D341Med (cell line): ENCODE data around the gene STPG3.
"Not testable (repeated sequence)": the region's sequence is repeated elsewhere in the genome, so short reads cannot be mapped to it uniquely, and the experiment has no call there.

Experiments
- DNase-seq: peaks from one replicate; pipeline ENCODE4 v3.0.0; 2012; ENCODE audit warnings: low spot score

Gene STPG3

DNA sequence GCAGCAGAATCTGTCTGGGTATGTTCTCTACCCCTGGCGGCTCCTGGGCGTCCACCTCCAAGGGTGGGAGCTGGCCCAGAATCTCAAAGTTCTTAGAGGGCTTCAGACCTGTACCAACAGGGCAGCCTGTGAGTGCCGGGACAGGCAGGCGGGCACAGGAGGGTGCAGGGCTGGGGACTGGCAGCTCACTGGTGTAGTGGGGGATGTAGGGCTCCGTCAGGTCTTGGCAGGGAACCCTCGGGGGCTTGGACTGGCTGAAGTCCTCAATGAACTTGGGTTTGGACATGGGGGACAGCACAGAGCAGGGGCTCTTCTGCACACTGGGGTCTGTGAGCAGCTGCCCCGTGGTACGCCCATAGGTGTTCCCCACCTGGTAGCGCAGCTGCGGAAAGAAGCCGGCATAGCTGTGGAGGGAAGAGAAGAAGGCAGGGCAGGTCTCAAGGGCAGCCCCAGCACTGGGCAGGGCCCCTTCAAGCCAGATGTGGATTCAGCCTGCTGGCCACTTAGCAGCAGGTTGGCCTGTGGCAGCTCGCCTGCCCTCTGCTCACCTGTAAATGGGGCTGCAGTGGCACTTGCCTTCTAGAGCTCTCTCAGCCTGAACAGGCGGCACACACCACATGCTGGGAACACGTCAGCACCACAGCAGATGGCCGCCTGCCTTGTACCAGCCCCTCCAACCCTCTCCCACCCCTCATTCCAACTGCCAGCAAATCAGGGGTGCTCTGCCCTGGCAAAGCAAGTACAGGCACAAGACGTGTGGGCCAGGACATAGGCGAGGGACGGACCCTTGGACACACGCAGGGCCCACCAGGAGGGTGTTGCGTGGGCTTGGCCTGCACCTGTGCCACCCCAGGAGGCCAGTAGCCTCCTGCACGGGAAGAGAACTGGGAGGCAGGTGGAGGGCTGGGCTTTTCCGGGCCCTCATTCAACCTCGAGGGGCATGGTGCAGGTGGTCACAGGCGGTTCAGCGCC is 5.3 kb upstream of the STPG3 start:
- DNase-seq = no peak

- no peak for DNase-seq
Measured at GRCh38 chr9:137247135-137247915, 3.8 kb upstream of the STPG3 start.

DNA sequence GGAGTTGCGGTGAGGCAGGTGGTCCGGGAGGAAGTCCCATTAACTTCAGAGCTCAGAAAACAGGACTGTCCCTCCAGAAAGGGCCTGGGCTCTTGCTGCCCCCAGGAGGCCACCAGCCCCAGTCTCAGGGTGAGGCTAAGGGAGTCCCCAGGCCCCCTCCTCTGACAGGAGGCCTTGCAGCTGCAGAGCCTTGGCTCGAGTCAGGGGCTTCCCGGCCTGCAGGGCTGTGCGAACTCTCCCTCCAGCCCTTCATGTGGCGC is 3.2 kb upstream of the STPG3 start:
- DNase-seq = no peak

DNA sequence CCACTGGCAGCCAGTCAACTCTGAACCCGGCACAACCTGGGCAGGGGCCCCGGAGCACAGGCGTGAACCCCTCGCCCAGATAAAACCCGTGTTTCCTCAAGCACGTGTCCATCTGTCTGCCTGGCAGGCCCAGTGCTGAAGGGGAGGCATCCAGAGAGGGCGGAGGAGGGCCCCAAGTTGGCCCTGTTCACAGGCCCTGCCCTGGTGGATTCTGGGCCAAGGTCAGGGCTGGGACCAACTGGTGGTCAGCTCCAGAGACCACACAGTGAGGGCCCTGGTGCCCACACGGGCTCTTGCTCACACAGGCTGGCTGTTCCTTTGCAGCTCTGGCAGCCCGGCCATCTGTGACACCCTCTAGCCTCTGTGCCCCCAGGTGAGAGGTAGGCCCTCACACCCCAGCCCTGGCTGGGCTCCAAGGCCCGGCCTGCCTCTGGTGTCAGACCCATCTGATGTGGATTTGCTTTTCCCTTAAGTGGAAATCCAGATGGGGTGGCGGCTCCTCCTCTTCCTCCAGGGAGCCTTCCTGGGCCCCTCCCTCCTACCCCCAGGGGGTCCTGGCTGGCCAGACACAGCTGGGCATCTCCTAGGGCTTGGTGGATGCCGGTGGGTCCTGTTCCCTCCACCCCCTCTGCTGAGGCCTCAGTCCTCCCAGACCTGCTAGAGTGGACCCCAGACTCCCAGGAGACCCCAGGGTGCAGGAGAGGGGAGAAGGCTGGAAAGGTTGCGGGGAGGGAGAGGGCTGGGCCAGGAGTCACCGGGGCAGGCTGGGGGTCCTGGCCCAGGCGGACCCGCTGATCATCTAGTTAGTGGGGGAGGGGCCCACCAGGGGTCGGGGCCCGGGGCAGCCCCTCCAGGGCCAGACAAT is 525 bp upstream of the STPG3 start:
- no peak for DNase-seq

- no peak for DNase-seq
Measured at GRCh38 chr9:137251490-137252268, 593 bp downstream of the STPG3 start.

- no peak for DNase-seq
Measured at GRCh38 chr9:137252555-137253506, 1.7 kb downstream of the STPG3 start.

- DNase-seq = no peak
Measured at GRCh38 chr9:137253717-137254623, 2.9 kb downstream of the STPG3 start.

- DNase-seq = peak; percentile 100
Measured at GRCh38 chr9:137254624-137255447, 3.8 kb downstream of the STPG3 start, which contains the start of gene NELFB. TSS of gene NELFB (plus strand) at chr9:137255327.

GRCh38 chr9:137255448-137256114 is 4.5 kb downstream of the STPG3 start:
- DNase-seq = no peak

- DNase-seq = no peak
Measured at GRCh38 chr9:137256362-137256761, 5.3 kb downstream of the STPG3 start.

GRCh38 chr9:137256856-137257255 is 5.8 kb downstream of the STPG3 start:
- DNase-seq = no peak

GRCh38 chr9:137262173-137262908 is 11.3 kb downstream of the STPG3 start:
- not testable (repeated sequence) for DNase-seq

DNA sequence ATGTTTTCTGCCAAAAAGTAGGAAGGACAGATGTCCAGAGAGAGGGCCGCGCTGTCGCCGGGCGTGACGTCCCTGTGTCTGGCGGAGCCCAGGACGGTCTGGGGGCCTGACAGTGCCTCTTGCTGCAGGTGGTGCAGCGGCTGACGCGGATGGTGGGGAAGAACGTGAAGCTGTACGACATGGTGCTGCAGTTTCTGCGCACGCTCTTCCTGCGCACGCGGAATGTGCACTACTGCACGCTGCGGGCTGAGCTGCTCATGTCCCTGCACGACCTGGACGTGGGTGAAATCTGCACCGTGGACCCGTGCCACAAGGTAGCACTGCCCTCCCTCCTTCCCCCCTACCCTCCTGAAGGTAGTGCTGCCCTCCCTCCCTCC is 11.8 kb downstream of the STPG3 start:
- no peak for DNase-seq

DNA sequence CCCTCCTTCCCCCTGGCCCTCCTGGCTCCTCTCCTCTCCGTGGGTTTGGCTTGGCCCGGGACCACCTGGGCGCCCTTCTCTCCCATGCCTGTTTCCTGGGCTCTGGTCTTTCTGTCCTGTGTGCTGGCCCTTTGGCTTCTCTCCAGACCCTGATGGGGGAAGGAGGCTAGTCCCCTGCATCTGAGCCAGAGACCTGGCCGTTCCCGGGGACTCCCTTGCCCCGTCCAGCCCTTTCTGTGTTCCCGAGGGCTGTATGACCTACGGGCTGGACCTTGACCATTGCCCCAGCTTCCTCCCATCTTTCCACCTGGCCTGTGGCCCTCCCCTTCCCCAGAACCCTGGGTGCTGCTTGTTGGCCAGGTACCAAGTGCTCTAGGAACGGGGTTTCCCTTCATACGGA is 12.4 kb downstream of the STPG3 start:
- DNase-seq = no peak

DNA sequence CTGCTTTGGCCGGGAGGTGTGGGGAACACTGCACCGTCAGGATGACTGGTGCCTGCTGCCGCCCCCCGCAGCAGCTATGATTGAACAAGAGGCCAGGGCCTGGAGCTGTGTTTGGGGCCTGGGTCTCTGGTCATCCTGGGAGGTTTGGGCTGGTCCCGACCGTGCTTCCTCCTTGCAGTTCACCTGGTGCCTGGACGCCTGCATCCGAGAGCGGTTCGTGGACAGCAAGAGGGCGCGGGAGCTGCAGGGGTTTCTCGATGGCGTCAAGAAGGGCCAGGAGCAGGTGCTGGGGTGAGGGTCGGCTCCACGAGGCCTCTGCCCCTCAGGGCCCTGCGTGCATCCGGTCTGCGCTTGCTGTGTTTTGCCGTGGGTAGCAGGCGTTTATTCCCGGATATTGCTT is 13.0 kb downstream of the STPG3 start:
- DNase-seq = no peak

DNA sequence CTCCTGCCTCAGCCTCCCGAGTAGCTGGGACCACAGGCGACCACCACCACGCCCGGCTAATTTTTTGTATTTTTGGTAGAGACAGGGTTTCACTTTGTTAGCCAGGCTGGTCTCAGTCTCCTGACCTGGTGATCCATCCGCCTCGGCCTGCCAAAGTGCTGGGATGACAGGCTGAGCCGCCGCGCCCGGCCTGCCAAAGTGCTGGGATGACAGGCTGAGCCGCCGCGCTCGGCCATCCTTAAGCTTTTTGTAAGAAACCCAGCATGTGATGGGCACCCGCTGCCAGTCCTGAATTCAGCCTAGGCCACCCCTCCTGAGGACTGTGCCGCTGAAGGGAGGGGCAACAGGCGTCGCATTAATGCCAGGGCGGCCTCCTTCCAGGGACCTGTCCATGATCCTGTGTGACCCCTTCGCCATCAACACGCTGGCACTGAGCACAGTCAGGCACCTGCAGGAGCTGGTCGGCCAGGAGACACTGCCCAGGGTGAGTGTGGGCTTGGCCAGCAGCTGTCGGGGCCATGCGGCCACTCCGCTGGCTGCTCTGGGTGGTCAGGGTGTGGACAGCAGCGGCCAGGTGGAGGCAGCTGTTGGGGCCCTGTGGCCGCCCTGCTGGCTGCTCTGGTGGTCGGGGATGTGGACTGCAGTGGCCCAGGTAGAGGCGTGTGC is 14.5 kb downstream of the STPG3 start:
- DNase-seq = no peak

- DNase-seq = no peak
Measured at GRCh38 chr9:137266162-137266527, 15.1 kb downstream of the STPG3 start.
